HepG2 (cell line): Measurements from ENCODE around the gene CBY1. TPM values are rescaled to one million over a fixed set of nuclear protein-coding genes. Genes with fewer than 3 reads are reported as not detected.
A peak's percentile ranks its signal among the peaks of the same experiment; 100 is the strongest.

Experiments used
- FOXK1 ChIP-seq: sonication (generic); formaldehyde crosslinking; IDR thresholded peaks from 2 replicates; pipeline ENCODE4 v1.4.0; 2020; ENCODE audit warnings: low read depth, missing genetic modification reagents, borderline replicate concordance
- HMGXB4 ChIP-seq, 2 experiments: sonication (generic) in 1 of 2; formaldehyde crosslinking in 1 of 2; IDR thresholded peaks; 2 replicates each; pipeline versions ENCODE4 v1.4.0 to v1.6.1; 2018 to 2020; ENCODE audit warnings: missing genetic modification reagents in 2 of 2, borderline replicate concordance in 1 of 2, low read depth in 1 of 2, mild to moderate bottlenecking in 1 of 2, missing biosample characterization in 1 of 2
- KDM1A ChIP-seq: IDR thresholded peaks from 2 replicates; pipeline ENCODE4 v1.6.1; 2016; ENCODE audit warnings: missing compliant biosample characterization
- SATB2 ChIP-seq: sonication (generic); formaldehyde crosslinking; IDR thresholded peaks from 2 replicates; pipeline ENCODE4 v1.5.0; 2020; ENCODE audit warnings: missing genetic modification reagents
- SMAD1 ChIP-seq: sonication (generic); formaldehyde crosslinking; IDR thresholded peaks from 2 replicates; pipeline ENCODE4 v1.4.0; 2020; ENCODE audit warnings: missing genetic modification reagents, low read depth, mild to moderate bottlenecking, borderline replicate concordance
- SP140L ChIP-seq: sonication (generic); formaldehyde crosslinking; IDR thresholded peaks from 2 replicates; pipeline ENCODE4 v1.4.0; 2020; ENCODE audit warnings: missing genetic modification reagents, borderline replicate concordance
- THRA ChIP-seq: sonication (generic); formaldehyde crosslinking; IDR thresholded peaks from 2 replicates; pipeline ENCODE4 v1.4.0; 2020; ENCODE audit warnings: missing genetic modification reagents, borderline replicate concordance
- ZFX ChIP-seq: sonication (generic); formaldehyde crosslinking; IDR thresholded peaks from 2 replicates; pipeline ENCODE4 v1.4.0; 2020; ENCODE audit warnings: mild to moderate bottlenecking, low read depth, missing genetic modification reagents, moderate library complexity
- ZNF20 ChIP-seq: sonication (generic); formaldehyde crosslinking; IDR thresholded peaks from 2 replicates; pipeline ENCODE4 v1.4.0; 2020; ENCODE audit warnings: mild to moderate bottlenecking, moderate library complexity, missing genetic modification reagents
- ZNF446 ChIP-seq: sonication (generic); formaldehyde crosslinking; IDR thresholded peaks from 2 replicates; pipeline ENCODE4 v1.5.0; 2020; ENCODE audit warnings: mild to moderate bottlenecking, missing genetic modification reagents
- ZNF567 ChIP-seq: sonication (generic); formaldehyde crosslinking; IDR thresholded peaks from 2 replicates; pipeline ENCODE4 v1.8.1; 2023; ENCODE audit warnings: mild to moderate bottlenecking, missing genetic modification reagents, borderline replicate concordance
- ZSCAN31 ChIP-seq: sonication (generic); formaldehyde crosslinking; IDR thresholded peaks from 2 replicates; pipeline ENCODE4 v1.5.0; 2020; ENCODE audit warnings: low read depth, mild to moderate bottlenecking, missing genetic modification reagents
- polyA plus RNA-seq, 8 experiments: library from polyadenylated mRNA; depleted of rRNA in 3 of 8; stranded (reverse) in 7 of 8; unstranded in 1 of 8; fragments of >200 nt; fragmentation: Illumina TruSeq in 4 of 8; extraction: Trizol in 4 of 8; gene quantifications; 2 replicates each; pipeline versions ENCODE4 v1.2.1 to v1.2.3, GENCODE V29; 2011 to 2016; ENCODE audit warnings: low read depth in 4 of 8, missing spikeins in 1 of 8, mixed read lengths in 1 of 8; ENCODE audit not compliant: insufficient read depth in 1 of 8
- total RNA-seq, 5 experiments: library from RNA; depleted of rRNA; stranded (reverse); fragments of >200 nt; fragmentation: Illumina TruSeq; extraction: Trizol; gene quantifications; 2 replicates each; pipeline ENCODE4 v1.2.3, GENCODE V29; 2016; ENCODE audit warnings: low read depth in 1 of 5
- TF ChIP-seq, protein P1 (sequence below): sonication (generic); formaldehyde crosslinking; IDR thresholded peaks from 2 replicates; pipeline ENCODE4 v1.4.0; 2020; ENCODE audit warnings: mild to moderate bottlenecking, missing genetic modification reagents
- TF ChIP-seq, protein P2 (sequence below): sonication (generic); formaldehyde crosslinking; conservative IDR thresholded peaks from 2 replicates; pipeline ENCODE4 v1.4.0; 2020; ENCODE audit warnings: missing genetic modification reagents

Gene CBY1
- total and polyA plus RNA-seq, 2 of the 13 experiments (the other 11 are each of a cell fraction or from before 2014, with no cell fraction given): 19.7 to 20.3 TPM

- TF ChIP-seq, protein P1, sequence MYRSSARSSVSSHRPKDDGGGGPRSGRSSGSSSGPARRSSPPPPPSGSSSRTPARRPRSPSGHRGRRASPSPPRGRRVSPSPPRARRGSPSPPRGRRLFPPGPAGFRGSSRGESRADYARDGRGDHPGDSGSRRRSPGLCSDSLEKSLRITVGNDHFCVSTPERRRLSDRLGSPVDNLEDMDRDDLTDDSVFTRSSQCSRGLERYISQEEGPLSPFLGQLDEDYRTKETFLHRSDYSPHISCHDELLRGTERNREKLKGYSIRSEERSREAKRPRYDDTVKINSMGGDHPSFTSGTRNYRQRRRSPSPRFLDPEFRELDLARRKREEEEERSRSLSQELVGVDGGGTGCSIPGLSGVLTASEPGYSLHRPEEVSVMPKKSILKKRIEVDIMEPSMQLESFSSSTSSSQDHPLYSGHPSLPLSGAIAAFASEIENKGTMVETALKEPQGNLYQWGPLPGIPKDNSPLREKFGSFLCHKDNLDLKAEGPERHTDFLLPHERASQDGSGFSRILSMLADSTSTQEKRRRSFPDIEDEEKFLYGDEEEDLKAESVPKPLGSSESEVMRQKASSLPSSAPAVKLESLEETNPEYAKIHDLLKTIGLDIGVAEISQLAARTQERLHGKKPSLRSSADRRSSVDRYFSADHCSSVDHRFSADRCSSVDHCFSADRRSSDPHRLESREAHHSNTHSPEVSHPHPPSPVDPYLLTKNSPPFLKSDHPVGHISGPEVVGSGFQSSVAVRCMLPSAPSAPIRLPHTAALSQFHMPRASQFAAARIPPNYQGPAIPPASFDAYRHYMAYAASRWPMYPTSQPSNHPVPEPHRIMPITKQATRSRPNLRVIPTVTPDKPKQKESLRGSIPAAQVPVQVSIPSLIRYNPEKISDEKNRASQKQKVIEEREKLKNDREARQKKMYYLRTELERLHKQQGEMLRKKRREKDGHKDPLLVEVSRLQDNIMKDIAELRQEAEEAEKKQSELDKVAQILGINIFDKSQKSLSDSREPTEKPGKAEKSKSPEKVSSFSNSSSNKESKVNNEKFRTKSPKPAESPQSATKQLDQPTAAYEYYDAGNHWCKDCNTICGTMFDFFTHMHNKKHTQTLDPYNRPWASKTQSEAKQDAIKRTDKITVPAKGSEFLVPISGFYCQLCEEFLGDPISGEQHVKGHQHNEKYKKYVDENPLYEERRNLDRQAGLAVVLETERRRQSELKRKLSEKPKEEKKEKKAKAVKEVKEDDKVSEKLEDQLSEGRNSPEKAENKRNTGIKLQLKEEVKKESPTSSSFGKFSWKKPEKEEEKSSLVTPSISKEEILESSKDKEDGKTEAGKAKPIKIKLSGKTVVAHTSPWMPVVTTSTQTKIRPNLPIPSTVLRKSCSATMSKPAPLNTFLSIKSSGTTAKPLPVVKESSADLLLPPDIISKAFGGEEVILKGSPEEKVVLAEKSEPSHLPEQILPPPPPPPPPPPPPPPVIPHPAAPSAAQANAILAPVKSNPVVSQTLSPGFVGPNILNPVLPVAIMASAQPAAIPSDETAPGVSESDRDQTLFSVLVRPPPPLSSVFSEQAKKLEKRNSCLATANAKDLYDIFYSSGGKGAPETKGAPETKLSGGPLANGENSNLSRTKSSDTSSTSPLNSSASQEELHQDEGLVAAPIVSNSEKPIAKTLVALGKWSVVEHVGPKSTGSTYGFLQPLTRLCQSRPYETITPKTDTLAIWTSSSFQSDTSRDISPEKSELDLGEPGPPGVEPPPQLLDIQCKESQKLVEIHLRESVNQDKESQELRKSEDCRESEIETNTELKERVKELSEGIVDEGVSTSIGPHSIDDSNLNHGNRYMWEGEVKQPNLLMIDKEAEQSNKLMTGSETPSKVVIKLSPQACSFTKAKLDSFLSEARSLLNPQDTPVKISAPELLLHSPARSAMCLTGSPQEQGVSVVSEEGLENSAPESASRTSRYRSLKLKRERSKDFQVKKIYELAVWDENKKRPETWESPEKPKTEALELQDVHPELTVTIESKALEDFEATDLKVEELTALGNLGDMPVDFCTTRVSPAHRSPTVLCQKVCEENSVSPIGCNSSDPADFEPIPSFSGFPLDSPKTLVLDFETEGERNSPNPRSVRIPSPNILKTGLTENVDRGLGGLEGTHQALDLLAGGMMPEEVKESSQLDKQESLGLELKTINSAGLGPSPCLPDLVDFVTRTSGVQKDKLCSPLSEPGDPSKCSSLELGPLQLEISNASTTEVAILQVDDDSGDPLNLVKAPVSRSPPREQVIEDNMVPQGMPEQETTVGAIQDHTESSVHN (CRISPR knock-in tag): no peak
- TF ChIP-seq KDM1A: no peak
- peak; percentile 51 for TF ChIP-seq ZFX
- TF ChIP-seq FOXK1 (CRISPR knock-in tag): no peak; the same call in 1 of the 2 replicates
- no peak for TF ChIP-seq SP140L
- TF ChIP-seq ZNF446 (CRISPR knock-in tag): no peak
- no peak for TF ChIP-seq ZNF567 (CRISPR knock-in tag)
- TF ChIP-seq THRA: no peak
- no peak for TF ChIP-seq HMGXB4 (CRISPR knock-in tag; IDR thresholded peaks at IDR 0.05; ENCODE audit: borderline replicate concordance in 1 of 2, low read depth in 1 of 2)
- peak; percentile 31; the same call in 1 of the 2 replicates for TF ChIP-seq ZSCAN31
- TF ChIP-seq, protein P2, sequence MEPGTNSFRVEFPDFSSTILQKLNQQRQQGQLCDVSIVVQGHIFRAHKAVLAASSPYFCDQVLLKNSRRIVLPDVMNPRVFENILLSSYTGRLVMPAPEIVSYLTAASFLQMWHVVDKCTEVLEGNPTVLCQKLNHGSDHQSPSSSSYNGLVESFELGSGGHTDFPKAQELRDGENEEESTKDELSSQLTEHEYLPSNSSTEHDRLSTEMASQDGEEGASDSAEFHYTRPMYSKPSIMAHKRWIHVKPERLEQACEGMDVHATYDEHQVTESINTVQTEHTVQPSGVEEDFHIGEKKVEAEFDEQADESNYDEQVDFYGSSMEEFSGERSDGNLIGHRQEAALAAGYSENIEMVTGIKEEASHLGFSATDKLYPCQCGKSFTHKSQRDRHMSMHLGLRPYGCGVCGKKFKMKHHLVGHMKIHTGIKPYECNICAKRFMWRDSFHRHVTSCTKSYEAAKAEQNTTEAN (CRISPR knock-in tag): no peak; the same call in 1 of the 2 replicates
- no peak for TF ChIP-seq SMAD1 (CRISPR knock-in tag)
- no peak for TF ChIP-seq ZNF20
- TF ChIP-seq SATB2 (CRISPR knock-in tag): no peak
These were observed 48.3 kb downstream of the CBY1 start (continued) for GRCh38 chr22:38704654-38705234.
